Activated CD8-positive, alpha-beta memory T cell treated with anti-CD3 and anti-CD28 coated beads, Interleukin-2, amount 10 ng/mL, durations not matched to agents 7 days and 5 days (primary cell): ENCODE measurements around the gene CCDC27. TPM values are rescaled to one million over a fixed set of nuclear protein-coding genes. Genes with fewer than 3 reads are reported as not detected.

Experiments
- ATAC-seq: fragments of 150-1000 bp; cut with Tn5 transposase; one replicate; pipeline ENCODE4 v1.10.0; 2021; ENCODE audit warnings: moderate library complexity
- CTCF ChIA-PET: fragments of 350-600 bp; sonication (Branson Sonifier 250); formaldehyde crosslinking; loops from one replicate; lab custom pipeline; 2021; ENCODE audit warnings: antibody characterized with exemption; lab: Charles Lee
- DNase-seq: peaks from one replicate; pipeline ENCODE4 v3.0.0-alpha.2; 2020
- H3K27ac Mint-ChIP-seq: one replicate; pipeline ENCODE4 v1.8.0; 2021; ENCODE audit warnings: mild to moderate bottlenecking, mixed read lengths
- H3K27me3 Mint-ChIP-seq: one replicate; pipeline ENCODE4 v1.8.0; 2021; ENCODE audit warnings: mixed read lengths
- H3K36me3 Mint-ChIP-seq: one replicate; pipeline ENCODE4 v1.8.0; 2021; ENCODE audit warnings: mild to moderate bottlenecking, mixed read lengths
- H3K4me1 Mint-ChIP-seq: one replicate; pipeline ENCODE4 v1.8.0; 2021; ENCODE audit warnings: mixed read lengths
- H3K4me3 Mint-ChIP-seq: one replicate; pipeline ENCODE4 v1.8.0; 2021; ENCODE audit warnings: mild to moderate bottlenecking, moderate library complexity, mixed read lengths
- H3K9me3 Mint-ChIP-seq: one replicate; pipeline ENCODE4 v1.8.0; 2022; ENCODE audit warnings: low read depth, mixed read lengths
- total RNA-seq, 2 experiments: library from RNA; stranded (reverse); gene quantifications; one replicate each; pipeline ENCODE4 v1.2.3, GENCODE V29; 2021

Gene CCDC27
- total RNA-seq, 2 experiments from 2014 or later = not detected

- Mint-ChIP-seq H3K4me1 (no peaks in the 10 kb centered on the region), H3K9me3 (no peaks in the 10 kb centered on the region), H3K27ac (no peak overlapping the region), H3K27me3 (peaks cover 22% of the 10 kb centered on the region), H3K4me3 (no peak overlapping the region), H3K36me3 (no peaks in the 10 kb centered on the region)
- ATAC-seq = no peak
- DNase-seq = no peak
- CTCF ChIA-PET = interaction anchor here (1.5 kb wide), 1 partner anchor 37 kb away, joined by 3 read pairs; no protein-coding TSS in a partner anchor
Observed at GRCh38 chr1:3761296-3762010, 9.2 kb downstream of the CCDC27 start.

GRCh38 chr1:3762151-3762872, 10.1 kb downstream of the CCDC27 start:
- Mint-ChIP-seq H3K36me3 (no peaks in the 10 kb centered on the region), H3K9me3 (no peaks in the 10 kb centered on the region), H3K27ac (no peak overlapping the region), H3K4me3 (no peak overlapping the region), H3K4me1 (no peaks in the 10 kb centered on the region), H3K27me3 (peaks cover 22% of the 10 kb centered on the region)
- DNase-seq (no peak), ATAC-seq (no peak)
- CTCF ChIA-PET = no interaction called here

- ATAC-seq (no peak), DNase-seq (no peak)
- H3K9me3 Mint-ChIP-seq = no peaks in the 10 kb centered on the region
- no peak overlapping the region for H3K27ac Mint-ChIP-seq
- no peaks in the 10 kb centered on the region for H3K4me1 Mint-ChIP-seq
- H3K27me3 Mint-ChIP-seq = peaks cover 22% of the 10 kb centered on the region
- no peaks in the 10 kb centered on the region for H3K36me3 Mint-ChIP-seq
- H3K4me3 Mint-ChIP-seq = no peak overlapping the region
- CTCF ChIA-PET = no interaction called here
Observed at GRCh38 chr1:3762873-3763228, 10.6 kb downstream of the CCDC27 start.

- H3K4me3 Mint-ChIP-seq = no peak overlapping the region
- peaks cover 22% of the 10 kb centered on the region for H3K27me3 Mint-ChIP-seq
- H3K4me1 Mint-ChIP-seq = no peaks in the 10 kb centered on the region
- CTCF ChIA-PET = no interaction called here
- H3K9me3 Mint-ChIP-seq = no peaks in the 10 kb centered on the region
- DNase-seq = no peak
- no peaks in the 10 kb centered on the region for H3K36me3 Mint-ChIP-seq
- no peak overlapping the region for H3K27ac Mint-ChIP-seq
- ATAC-seq = no peak
Observed at GRCh38 chr1:3763351-3764125, 11.3 kb downstream of the CCDC27 start.

GRCh38 chr1:3767328-3767925, 15.2 kb downstream of the CCDC27 start:
- no peak for DNase-seq
- Mint-ChIP-seq H3K27me3 (peaks cover 11% of the 10 kb centered on the region), H3K36me3 (no peaks in the 10 kb centered on the region), H3K4me3 (no peak overlapping the region), H3K4me1 (no peaks in the 10 kb centered on the region), H3K27ac (no peak overlapping the region), H3K9me3 (no peaks in the 10 kb centered on the region)
- CTCF ChIA-PET = interaction anchor here (1.2 kb wide), 1 partner anchor 22 kb away, joined by 3 read pairs; no protein-coding TSS in a partner anchor
- no peak for ATAC-seq

GRCh38 chr1:3768811-3769390, 16.7 kb downstream of the CCDC27 start:
- H3K4me1 Mint-ChIP-seq = no peaks in the 10 kb centered on the region
- no peaks in the 10 kb centered on the region for H3K9me3 Mint-ChIP-seq
- peaks cover 11% of the 10 kb centered on the region for H3K27me3 Mint-ChIP-seq
- CTCF ChIA-PET = no interaction called here
- no peaks in the 10 kb centered on the region for H3K36me3 Mint-ChIP-seq
- no peak for DNase-seq
- no peak overlapping the region for H3K4me3 Mint-ChIP-seq
- no peak for ATAC-seq
- no peak overlapping the region for H3K27ac Mint-ChIP-seq

- Mint-ChIP-seq H3K4me3 (no peak overlapping the region), H3K4me1 (no peaks in the 10 kb centered on the region), H3K9me3 (no peaks in the 10 kb centered on the region), H3K27ac (no peak overlapping the region), H3K36me3 (no peaks in the 10 kb centered on the region), H3K27me3 (peaks cover 9% of the 10 kb centered on the region)
- CTCF ChIA-PET = interaction anchor here (0.6 to 1.5 kb wide), 2 partner anchors 29 to 88 kb away, joined by 3 read pairs; partner anchors contain the start of gene DFFB
- ATAC-seq (no peak), DNase-seq (no peak)
Observed at GRCh38 chr1:3770047-3770765, 18.0 kb downstream of the CCDC27 start.

- Mint-ChIP-seq H3K4me3 (peak overlapping the region; percentile 45), H3K36me3 (no peaks in the 10 kb centered on the region), H3K27me3 (no peaks in the 10 kb centered on the region), H3K4me1 (peaks cover 2% of the 10 kb centered on the region), H3K27ac (no peak overlapping the region), H3K9me3 (no peaks in the 10 kb centered on the region)
- CTCF ChIA-PET = no interaction called here
- no peak for ATAC-seq
- DNase-seq = no peak
Observed at GRCh38 chr1:3771108-3772026, 19.1 kb downstream of the CCDC27 start.

GRCh38 chr1:3772027-3772714, 19.9 kb downstream of the CCDC27 start:
- CTCF ChIA-PET = no interaction called here
- DNase-seq (peak; percentile 93), ATAC-seq (peak; percentile 84)
- peak overlapping the region; percentile 45 for H3K4me3 Mint-ChIP-seq
- no peaks in the 10 kb centered on the region for H3K9me3 Mint-ChIP-seq
- no peaks in the 10 kb centered on the region for H3K27me3 Mint-ChIP-seq
- no peaks in the 10 kb centered on the region for H3K36me3 Mint-ChIP-seq
- H3K4me1 Mint-ChIP-seq = peaks cover 2% of the 10 kb centered on the region
- no peak overlapping the region for H3K27ac Mint-ChIP-seq

- DNase-seq (no peak), ATAC-seq (no peak)
- H3K4me3 Mint-ChIP-seq = peak within 1 kb of the TSS; percentile 45
- H3K4me1 Mint-ChIP-seq = peaks cover 2% of the 10 kb centered on the region
- CTCF ChIA-PET = interaction anchor here (1.0 to 3.9 kb wide), 2 partner anchors 23 to 30 kb away, joined by 3 to 25 read pairs; partner anchors contain the start of gene LRRC47
- no peaks in the 10 kb centered on the region for H3K36me3 Mint-ChIP-seq
- no peaks in the 10 kb centered on the region for H3K9me3 Mint-ChIP-seq
- H3K27ac Mint-ChIP-seq = no peak within 1 kb of the TSS
- H3K27me3 Mint-ChIP-seq = no peaks in the 10 kb centered on the region
Observed at GRCh38 chr1:3772715-3773571, 20.7 kb downstream of the CCDC27 start, which contains the start of gene SMIM1. Gene SMIM1 (plus strand): TSS chr1:3772749. CDS start chr1:3775374, 2,625 bp downstream.
